Breast epithelium (tissue), 3 donors: ENCODE results near the gene IMPG2.

Experiments used
- POLR2A ChIP-seq: fragments of 450-650 bp; IDR thresholded peaks from one replicate; pipeline ENCODE4 v1.6.1; 2016; ENCODE audit warnings: antibody characterized with exemption, mild to moderate bottlenecking, moderate library complexity
- POLR2AphosphoS5 ChIP-seq, 3 donors: sonication (generic); formaldehyde crosslinking; IDR thresholded peaks; one replicate each; pipeline ENCODE4 v1.6.1; 2017; ENCODE audit warnings: antibody characterized with exemption in 3 of 3
- TF ChIP-seq, protein P1 (sequence below), 3 donors: fragments of 450-650 bp; IDR thresholded peaks; one replicate each; pipeline ENCODE4 v1.5.1; 2016 to 2017; ENCODE audit warnings: antibody characterized with exemption in 3 of 3, mild to moderate bottlenecking in 3 of 3, moderate library complexity in 3 of 3

DNA sequence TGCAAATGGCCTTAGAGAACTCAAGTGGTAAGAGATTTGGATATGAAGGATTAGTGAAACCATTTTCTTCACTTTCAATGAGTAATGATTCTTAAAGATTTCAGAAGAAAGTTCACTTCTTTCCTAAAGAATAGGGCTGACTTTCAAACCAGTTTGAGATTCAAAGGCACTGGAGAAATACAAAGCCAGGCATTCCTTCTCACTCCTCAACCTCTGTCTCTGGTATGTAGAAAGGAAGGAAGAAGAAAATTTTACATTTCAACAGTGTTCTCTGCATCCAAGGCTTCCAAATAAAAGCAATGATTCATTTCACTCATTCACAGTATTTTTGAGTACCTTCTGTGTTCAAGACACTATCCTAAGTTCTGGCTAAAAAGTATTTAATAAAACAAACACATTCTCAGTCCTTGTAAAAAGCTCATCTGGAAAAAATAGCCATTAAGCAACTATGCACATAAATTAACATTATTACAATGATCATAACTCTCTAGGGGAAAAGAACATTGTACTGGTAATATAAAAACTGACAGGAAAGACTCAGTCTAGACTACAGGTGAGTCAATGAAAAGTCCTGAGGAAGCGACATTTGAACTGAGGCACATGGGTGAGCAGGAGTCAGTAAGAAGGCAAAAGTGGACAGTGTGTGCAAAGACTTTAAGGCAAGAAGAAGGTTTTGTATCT, 79.5 kb downstream of the IMPG2 start:
- TF ChIP-seq POLR2A (no peak), POLR2AphosphoS5 (IDR thresholded peaks at IDR 0.05) (no peak)
- TF ChIP-seq, protein P1, sequence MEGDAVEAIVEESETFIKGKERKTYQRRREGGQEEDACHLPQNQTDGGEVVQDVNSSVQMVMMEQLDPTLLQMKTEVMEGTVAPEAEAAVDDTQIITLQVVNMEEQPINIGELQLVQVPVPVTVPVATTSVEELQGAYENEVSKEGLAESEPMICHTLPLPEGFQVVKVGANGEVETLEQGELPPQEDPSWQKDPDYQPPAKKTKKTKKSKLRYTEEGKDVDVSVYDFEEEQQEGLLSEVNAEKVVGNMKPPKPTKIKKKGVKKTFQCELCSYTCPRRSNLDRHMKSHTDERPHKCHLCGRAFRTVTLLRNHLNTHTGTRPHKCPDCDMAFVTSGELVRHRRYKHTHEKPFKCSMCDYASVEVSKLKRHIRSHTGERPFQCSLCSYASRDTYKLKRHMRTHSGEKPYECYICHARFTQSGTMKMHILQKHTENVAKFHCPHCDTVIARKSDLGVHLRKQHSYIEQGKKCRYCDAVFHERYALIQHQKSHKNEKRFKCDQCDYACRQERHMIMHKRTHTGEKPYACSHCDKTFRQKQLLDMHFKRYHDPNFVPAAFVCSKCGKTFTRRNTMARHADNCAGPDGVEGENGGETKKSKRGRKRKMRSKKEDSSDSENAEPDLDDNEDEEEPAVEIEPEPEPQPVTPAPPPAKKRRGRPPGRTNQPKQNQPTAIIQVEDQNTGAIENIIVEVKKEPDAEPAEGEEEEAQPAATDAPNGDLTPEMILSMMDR (IDR thresholded peaks at IDR 0.05): no peak
